Stimulated activated CD4-positive, alpha-beta T cell treated with anti-CD3 and anti-CD28 coated beads, Interleukin-4, amount 100 ng/mL, for 24 hours (primary cell): ENCODE data around the gene HLA-DPB1.
"Not testable (repeated sequence)": the region's sequence is repeated elsewhere in the genome, so short reads cannot be mapped to it uniquely, and the experiment has no call there.

Experiments
- DNase-seq: peaks from one replicate; pipeline ENCODE4 v3.0.0-alpha.2; 2020

HLA-DPB1 gene

DNA sequence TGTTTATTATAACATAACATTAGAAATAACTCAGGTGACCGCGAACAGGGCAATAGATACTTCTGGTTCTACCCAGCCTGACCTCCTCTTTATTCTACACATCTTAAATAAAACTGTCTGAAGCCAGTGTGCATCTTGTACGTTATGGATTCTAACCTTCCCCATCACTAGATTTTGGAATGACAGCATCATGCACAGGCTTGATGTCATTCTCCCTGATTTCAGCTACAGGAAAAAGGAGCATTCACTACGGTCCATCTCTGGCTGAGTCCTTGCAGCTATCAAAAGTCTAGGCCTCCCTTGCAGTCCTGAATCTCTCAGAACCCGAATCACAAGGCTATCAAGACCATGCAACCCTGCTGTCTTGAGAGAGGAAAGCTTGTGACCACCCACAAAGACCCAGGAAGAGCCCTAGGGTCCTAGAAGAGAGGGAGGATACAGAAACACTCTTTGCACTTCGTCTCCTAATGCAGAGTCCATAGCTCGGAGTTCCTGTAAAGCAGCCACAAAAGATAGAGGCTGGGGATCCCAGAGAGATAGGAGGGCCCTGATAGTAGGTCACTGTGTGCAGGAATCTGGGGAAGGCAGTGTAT lies 3.2 kb upstream of the HLA-DPB1 start:
- no peak for DNase-seq

DNA sequence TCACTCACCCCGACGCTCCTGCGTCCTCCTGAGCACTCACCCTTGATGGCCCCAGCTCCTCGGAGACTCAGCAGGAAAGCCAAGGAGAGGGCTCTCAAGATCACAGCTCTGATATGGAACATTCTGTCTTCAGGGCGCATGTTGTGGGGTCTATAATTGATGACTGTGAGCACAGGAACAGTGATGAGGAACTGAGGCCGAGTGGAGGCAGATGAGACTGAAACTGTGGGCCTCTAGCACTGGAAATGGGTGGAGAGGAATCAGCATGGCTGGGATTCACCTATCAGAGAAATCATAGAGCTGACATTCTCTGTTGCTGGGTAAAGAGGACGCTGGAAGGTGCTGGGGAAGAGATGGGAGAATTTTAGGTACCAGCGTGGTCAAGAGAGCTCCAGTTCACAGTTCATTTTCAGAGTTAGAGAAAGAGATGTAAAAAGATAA lies 2.3 kb upstream of the HLA-DPB1 start, which contains the start of gene HLA-DPA1:
Gene HLA-DPA1 (minus strand): TSS at position 219 of the 441 bp plus-strand sequence.
- peak; percentile 48 for DNase-seq

DNA sequence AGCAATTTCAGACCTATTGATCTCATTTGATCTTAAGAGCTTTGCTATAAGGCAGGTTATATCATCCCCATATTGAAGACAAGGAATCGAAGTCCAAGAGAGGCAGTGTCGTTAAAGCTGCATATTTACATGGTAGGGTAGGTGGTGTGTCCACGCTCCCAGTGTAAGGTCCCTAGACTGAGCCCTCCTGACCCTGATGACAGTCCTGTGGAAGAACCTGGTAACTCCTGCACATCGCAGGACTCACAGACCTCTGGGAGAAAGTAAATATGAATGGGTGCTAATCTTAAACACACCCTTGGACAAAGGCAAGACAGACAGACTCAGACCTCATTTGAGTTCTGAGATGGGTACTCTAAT lies 602 bp upstream of the HLA-DPB1 start:
- no peak for DNase-seq

DNA sequence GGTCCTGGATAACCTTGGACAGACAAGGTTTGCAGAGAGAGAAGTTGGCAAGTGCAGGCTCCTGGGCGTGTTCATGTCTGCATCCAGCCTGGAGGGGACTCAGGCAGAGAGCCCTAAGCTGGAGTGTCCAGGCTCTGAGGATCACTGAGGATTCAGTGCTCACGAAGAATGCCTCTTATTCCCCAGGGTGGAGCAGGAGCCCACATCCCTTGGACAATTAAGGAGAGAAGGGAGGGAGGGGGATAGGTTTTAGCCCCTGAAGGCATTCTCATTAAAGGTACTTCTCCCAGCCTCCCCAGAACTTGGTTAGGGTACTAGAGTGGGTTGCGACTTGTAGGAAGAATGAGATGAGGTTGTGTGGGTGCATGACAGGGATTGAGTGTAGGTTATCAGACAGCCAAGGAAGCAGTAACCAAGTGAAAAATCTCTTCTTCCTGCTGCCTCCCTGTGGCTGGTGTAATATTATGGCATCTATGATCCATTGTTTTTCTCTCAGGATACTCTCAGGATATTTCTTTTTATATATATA lies 680 bp downstream of the HLA-DPB1 start:
- no peak for DNase-seq

DNA sequence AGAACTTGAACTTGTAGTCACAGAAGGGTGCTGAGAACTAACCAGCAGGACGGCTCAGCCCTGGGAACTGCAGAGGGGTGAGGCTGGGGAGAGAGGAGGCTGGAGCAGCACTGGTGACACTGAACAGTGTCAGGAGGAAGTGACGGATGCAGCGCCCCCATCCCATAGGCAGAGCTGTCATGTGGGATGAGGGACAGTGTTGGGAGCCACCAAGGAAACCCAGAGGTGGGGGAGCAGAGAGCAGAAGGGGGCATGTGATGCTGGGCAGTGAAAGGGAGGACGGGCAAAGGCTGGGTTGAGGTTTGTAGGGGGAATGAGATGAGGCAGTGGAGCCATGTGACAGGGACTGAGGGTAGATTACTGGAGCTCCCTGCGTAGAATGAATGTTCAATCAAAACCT lies 2.1 kb downstream of the HLA-DPB1 start:
- DNase-seq: no peak

DNA sequence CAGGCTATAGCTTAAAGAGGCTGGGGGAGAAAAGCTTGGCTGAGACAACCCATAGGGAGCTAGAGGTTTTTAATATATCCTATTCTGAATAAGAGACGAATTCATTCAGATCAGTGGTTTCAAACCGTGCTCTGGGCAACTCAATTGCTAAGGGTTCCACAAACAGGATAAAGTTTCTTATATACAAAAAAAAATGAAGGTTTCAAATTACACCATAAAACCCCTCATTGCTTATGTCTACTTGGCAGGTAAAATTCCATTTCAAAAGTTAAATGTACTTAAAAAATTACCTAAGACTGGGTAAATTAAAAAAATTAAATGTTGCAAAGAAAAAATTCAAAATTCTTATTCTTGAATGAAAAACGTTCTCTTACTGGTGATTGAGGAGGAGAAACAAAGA lies 2.7 kb downstream of the HLA-DPB1 start:
- DNase-seq: no peak

DNA sequence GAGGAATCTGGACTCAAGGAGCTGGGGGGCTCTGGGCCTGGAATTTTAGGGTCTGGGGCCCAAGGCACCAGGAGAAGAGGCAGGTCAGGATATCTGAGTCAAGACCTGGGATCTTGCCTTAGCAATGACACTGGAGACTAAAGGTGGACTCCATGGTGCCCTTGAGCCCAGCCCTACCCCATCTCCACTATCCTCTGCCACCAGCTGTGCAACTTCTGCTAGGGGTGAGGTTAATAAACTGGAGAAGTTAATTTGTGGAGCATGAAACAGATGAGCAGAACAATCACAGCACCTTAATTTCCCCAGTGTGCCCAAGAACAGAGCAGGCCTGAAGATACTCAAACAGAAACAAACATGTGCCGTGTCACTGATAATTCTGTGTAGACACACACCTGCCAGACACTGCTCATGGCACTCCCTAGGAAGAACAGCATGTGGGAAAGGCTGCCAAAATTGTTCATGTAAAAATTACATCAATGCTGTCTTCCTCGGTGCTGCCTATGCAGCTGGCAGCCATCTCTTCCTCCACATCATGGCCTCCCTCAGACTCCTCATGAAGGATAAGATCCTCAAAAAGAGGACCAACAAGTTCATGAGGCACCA lies 3.2 kb downstream of the HLA-DPB1 start:
- DNase-seq: no peak

DNA sequence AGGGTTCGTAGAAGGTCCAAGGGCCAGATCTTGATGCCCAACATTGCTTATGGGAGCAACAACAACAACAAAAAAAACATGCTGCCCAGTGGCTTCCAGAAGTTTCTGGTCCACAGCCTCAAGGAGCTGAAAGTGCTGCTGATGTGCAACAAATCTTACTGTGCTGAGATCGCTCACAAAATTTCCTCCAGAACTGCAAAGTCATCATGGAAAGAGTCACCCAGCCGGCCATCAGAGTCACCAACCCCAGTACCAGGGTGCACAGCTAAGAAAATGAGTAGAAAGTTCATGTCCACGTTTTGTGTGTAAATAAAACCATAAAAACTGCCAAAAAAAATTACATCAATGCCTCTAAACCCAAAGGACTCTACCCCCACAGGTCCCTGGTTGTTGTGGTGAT lies 3.8 kb downstream of the HLA-DPB1 start:
- no peak for DNase-seq

DNA sequence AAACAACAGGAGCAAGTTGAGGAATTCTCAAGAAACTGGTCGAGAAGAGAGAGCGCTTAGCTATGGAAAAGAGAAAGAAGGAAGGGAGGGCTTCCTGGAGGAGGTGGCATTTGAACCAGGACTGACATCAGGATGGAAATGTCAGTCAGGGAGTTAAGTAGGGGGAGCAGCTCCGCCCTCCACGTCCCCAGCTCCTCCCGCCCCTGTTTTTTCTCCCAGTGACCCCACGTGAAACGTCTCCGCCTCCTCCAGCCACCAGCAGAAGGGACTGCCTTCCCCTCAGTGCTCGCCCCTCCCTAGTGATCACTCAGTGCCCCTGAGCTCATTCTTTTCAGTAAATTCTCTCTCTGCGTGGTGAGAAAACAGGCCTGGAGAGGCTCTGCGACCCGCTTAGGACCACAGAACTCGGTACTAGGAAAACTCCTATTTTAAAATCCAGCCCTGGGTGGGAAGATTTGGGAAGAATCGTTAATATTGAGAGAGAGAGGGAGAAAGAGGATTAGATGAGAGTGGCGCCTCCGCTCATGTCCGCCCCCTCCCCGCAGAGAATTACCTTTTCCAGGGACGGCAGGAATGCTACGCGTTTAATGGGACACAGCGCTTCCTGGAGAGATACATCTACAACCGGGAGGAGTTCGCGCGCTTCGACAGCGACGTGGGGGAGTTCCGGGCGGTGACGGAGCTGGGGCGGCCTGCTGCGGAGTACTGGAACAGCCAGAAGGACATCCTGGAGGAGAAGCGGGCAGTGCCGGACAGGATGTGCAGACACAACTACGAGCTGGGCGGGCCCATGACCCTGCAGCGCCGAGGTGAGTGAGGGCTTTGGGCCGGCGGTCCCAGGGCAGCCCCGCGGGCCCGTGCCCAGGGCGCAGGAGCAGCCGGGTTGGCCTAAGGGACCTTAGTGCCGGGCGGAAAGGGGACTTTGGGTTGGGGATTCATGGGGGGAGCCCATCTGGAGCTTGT lies 4.6 kb downstream of the HLA-DPB1 start:
- DNase-seq: no peak

DNA sequence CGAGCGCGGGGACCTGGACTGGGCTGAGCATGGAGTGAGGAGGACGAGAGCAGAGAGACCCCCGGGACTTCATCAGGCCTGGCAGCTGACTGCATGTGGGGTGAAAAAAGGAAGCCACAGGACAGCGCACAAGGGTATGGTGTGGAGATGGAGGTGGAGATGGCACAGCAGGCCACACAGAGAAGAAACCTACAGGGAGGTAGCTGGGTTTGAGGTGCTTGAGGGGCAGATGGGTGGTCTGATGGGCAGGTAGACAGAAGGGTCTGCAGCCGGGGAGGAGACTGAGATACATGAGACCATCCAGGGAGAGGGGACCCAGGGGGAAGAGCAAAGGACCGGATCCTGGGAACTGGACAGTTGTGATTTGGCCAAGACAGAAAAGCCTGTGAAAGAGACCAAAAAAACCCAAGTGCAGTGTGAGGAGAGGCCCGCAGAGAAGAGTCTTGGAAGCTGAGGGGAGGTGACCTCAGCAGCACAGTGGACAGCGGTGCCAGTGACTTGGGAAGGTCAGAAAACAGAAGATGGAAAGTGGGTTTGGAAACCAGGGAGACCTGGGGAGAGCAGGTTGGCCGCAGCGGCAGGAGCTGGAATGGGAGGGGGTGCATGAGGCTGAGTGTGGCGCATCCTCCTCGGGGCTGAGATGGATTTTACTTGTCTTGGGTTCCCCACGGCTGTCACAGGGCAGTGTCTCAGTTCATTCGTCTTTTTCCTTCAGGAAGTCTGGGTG lies 5.5 kb downstream of the HLA-DPB1 start:
- no peak for DNase-seq

DNA sequence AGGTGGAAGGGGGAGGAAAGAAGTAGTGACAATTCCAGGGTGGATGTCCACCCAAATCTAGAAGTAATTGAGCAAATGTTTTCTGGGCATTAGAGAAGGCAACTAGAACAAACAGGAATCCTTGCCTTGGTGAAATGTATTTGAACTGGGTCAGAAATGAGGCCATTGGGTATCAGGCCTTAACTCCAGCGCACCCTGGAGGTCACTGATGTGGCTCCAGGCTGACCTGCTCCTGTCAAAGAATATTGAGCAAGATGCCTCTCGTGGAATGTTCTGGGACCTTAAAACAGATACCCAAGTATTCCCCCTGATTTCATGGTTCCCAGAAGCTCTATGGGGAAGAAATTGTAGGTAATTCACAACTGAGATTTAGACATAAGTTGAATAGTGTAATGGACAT lies 6.9 kb downstream of the HLA-DPB1 start:
- DNase-seq: no peak

DNA sequence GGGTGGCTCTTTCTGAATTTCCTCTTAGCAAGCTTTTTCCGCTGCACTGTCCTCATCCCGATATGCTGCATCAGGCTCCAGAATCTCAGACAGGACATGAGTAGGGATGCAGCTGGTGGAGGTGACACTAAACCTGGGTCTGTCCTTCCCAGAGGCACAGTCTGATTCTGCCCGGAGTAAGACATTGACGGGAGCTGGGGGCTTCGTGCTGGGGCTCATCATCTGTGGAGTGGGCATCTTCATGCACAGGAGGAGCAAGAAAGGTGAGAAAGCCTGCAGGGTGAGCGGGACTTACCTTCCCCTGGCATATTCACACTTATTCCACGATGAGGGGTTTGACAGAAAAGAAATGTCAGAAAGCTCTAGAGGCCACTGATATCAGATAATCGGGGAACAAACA lies 9.8 kb downstream of the HLA-DPB1 start:
- no peak for DNase-seq

DNA sequence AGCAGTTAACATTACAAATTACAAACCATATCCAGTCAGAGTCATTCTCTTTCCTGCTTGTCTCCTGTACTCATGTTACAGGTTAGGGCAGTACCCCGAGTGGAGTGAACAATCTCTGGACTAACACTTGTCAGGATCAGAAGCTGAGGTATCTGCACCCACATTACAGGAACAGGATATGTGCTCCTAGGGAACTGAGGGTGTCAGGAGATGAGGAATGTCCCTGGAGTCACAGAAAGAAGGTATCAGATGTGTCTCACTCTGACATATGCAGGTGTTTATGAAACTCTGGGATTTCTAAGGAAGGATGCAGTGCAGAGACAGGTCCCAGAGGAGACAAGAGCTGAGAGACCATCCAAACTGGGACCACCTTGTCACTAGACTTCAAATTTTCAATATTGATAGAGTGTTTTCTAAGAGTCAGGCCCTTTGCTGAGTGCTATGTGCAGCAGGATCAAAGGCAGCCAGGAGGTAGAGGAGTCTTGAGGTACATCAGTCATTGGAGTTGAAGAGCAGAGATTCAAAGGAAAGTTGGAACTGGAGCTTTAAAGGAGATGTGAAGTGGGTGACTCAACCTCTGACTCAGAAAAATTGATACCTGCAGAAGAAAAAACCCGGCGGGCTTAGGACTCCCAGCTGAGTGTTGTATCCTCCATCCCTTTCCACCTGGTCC lies 12.6 kb downstream of the HLA-DPB1 start:
- no peak for DNase-seq

DNA sequence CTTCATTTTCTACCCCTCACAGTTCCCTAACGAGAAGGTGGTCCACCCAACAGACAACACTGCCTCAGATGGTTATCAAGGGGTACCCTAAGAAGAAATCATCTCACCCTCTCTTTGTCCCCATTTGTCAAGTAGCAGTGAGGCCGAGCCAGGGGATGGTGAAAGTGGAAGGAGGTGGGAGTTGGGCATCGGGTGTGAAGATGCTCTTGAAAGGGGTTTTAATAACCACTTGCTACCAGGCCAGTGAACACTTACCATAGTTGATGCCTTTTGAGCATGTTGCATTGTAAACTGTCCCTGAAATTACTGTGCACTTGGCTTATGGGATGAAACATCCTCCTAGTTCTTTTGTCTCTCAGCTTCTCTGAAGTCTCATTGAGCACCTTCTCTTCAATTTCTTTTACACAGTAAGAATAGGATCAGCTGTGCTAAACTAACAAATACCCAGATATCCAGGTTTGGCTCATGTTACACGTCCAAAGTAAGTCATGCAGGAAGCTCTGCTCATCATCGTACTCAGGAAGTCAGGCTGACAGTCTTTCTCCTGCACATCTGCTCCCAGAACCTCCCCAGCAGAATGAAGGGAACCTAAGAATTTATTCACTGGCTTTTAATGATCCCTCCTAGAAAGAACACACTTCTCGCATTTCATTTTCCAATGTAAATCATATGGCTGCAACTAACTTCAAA lies 13.3 kb downstream of the HLA-DPB1 start:
- no peak for DNase-seq

DNA sequence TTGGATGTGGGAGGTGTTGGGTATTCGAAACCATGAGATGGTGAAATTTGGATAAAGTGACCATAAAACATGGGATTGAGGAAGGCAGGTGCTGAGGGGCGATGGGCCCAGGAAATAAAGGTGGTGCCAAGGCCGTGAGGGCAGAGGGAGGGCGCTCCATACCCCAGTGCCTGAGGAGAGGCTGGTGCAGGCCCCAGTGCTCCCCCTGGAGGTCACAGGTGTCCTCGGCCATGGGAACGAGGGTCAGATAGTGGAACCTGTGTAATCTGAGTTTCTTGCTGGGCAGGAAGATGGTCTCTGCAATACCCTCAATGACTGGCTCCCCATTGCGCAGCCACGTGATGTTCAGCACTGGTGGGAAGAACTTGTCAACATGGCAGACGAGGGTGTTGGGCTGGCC lies 16.2 kb downstream of the HLA-DPB1 start:
- peak; percentile 61 for DNase-seq

DNA sequence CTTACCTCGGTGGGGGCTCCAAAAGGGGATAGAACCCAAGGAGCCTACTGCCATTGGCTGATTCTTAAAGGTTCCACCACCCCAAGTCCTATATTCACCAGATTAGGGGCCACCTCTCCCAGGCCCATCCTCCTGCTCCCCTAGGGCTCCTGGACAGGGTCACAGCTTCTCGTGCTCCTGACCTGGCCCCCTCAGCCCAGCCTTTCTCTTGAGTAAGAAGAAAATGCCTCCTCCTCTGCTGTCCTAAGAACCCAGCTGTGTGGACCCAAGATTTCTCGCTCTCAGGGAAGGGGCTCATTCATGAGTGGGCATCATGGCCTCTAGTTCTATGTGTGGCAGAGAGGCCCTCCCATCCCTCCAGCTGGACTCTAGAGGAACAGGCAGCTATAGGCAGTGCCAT lies 16.6 kb downstream of the HLA-DPB1 start:
- DNase-seq: no peak

DNA sequence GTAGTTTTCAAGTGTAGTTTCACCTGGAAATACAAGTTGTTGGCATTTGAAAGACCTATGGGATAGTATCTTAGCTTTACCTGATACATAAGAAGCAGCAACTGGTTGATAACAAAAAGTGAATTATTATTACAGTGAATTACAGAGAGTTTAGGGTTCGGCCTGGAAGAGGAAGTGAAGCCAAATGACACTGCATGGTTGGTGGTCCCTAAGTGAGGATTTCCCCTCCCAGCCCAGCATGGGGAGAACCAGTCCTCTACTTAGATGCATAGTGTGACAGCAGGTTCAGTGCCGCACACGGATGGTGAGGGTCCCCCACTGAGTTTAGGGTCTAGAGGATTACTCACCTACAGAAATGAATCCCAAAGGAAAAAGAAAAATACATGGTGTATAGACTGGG lies 18.1 kb downstream of the HLA-DPB1 start:
- DNase-seq: no peak

DNA sequence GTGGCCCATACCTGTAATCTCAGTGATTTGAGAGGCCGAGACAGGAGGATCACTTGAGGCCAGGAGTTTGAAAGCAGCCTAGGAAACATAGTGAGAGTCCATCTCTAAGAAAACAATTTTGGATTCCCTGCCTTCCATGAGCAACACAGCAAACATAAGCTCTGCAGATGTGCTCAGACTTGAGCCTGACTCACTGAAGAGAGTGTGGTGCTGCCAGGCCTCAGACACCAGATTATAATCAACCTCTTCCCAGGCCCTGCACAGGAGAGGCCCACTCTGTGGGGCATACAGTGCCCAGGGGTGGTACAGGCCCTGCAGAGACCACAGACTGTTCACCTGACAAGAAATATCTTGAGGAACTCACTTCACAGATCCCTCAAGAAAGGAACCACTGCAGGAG lies 19.9 kb downstream of the HLA-DPB1 start:
- no peak for DNase-seq

DNA sequence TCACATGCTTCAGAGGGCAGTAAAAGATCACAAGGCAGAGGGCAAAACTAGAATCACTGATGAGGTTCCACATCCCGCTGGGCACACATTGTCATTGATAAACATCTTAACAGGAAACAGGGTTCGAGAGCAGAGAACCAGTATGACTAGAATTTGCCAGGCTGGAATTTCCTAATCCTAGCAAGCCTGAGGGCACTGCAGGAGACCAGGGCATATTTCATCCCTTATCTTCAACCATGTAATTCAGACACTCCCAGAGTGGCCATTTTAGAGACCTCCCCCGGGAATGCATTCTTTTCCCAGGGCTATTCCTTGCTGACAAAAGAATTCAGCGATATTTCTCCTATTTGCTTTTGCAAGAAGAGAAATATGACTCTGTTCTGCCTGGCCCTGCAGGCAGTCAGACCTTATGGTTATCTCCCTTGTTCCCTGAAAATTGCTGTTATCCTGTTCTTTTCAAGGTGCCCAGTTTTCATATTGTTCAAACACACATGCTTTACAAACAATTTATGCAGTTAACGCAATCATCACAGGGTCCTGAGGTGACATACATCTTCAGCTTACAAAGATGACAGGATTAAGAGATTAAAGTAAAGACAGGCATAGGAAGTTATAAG lies 25.4 kb downstream of the HLA-DPB1 start:
- not testable (repeated sequence) for DNase-seq

DNA sequence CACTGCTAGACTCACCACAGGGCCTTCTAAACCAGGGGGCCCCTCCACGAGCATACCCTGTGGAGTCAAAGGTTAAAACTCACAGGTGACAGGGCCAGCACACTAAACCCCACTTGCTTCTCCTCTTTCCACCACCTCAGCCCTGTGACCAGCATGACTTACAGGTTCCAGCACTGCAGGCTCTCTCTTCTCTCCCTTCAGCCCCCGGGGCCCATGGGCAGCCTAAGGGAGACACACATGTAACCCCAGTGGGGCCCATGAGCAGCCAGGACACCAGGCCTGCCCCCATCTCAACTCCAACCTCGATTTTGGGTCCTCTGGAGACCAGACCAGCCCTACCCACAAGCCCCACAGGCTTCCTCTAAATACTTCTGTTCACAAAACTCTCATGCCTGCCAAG lies 28.0 kb downstream of the HLA-DPB1 start:
- no peak for DNase-seq

DNA sequence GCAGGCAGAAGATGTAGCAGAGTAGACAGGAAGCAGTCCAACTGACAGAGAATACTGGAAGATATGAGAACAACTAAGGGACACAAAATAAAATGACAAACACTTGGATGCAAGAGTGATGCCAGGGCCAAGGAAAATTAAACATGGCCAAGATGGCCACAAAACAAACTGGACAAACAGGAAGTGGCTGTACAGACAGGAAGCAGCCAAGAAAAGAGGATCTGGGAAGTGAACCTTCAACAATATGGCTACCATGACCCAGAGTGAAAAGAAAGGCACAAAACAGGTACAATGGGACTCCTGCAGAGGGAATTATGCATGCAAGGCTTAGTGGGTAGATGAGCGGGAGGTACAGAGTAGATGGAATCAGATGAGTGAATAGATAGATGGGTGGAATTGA lies 29.1 kb downstream of the HLA-DPB1 start:
- DNase-seq: no peak
